SJSA1 (cell line): ENCODE results near the gene PDCD5. TPM values are rescaled to one million over a fixed set of nuclear protein-coding genes. Genes with fewer than 3 reads are reported as not detected.
"Not testable (repeated sequence)": the region's sequence is repeated elsewhere in the genome, so short reads cannot be mapped to it uniquely, and the experiment has no call there.

Source experiments
- DNase-seq, 2 experiments: peaks; one replicate each; pipeline ENCODE4 v3.0.0-alpha.2; 2015 to 2020; ENCODE audit warnings: low spot score in 2 of 2, low read depth in 1 of 2
- H3K27ac ChIP-seq: fragments of 250-450 bp; sonication (Bioruptor Pico); 2 replicates; pipeline ENCODE4 v1.5.1; 2020; ENCODE audit warnings: mild to moderate bottlenecking, moderate library complexity
- H3K27me3 ChIP-seq: fragments of 250-450 bp; sonication (Bioruptor Pico); replicated peaks from 2 replicates; pipeline ENCODE4 v1.5.1; 2020; ENCODE audit warnings: mild to moderate bottlenecking, moderate library complexity
- H3K36me3 ChIP-seq: fragments of 250-450 bp; sonication (Bioruptor Pico); 2 replicates; pipeline ENCODE4 v1.5.1; 2020; ENCODE audit warnings: mild to moderate bottlenecking
- H3K4me1 ChIP-seq: fragments of 250-450 bp; sonication (Bioruptor Pico); replicated peaks from 2 replicates; pipeline ENCODE4 v1.6.1; 2021; ENCODE audit warnings: mild to moderate bottlenecking
- H3K4me3 ChIP-seq: fragments of 250-450 bp; sonication (Bioruptor Pico); 2 replicates; pipeline ENCODE4 v1.5.1; 2020; ENCODE audit warnings: mild to moderate bottlenecking
- H3K9me3 ChIP-seq: fragments of 250-450 bp; sonication (Bioruptor Pico); replicated peaks from 2 replicates; pipeline ENCODE4 v1.5.1; 2020; ENCODE audit warnings: mild to moderate bottlenecking
- total RNA-seq: library from RNA; depleted of rRNA; stranded (reverse); fragments of >200 nt; shearing (Covaris generic); gene quantifications from 2 replicates; pipeline ENCODE4 v1.2.3, GENCODE V29; 2014; rRNA removed

PDCD5 gene, protein sequence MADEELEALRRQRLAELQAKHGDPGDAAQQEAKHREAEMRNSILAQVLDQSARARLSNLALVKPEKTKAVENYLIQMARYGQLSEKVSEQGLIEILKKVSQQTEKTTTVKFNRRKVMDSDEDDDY
- total RNA-seq: 212 and 277 TPM in 2 replicates

DNA sequence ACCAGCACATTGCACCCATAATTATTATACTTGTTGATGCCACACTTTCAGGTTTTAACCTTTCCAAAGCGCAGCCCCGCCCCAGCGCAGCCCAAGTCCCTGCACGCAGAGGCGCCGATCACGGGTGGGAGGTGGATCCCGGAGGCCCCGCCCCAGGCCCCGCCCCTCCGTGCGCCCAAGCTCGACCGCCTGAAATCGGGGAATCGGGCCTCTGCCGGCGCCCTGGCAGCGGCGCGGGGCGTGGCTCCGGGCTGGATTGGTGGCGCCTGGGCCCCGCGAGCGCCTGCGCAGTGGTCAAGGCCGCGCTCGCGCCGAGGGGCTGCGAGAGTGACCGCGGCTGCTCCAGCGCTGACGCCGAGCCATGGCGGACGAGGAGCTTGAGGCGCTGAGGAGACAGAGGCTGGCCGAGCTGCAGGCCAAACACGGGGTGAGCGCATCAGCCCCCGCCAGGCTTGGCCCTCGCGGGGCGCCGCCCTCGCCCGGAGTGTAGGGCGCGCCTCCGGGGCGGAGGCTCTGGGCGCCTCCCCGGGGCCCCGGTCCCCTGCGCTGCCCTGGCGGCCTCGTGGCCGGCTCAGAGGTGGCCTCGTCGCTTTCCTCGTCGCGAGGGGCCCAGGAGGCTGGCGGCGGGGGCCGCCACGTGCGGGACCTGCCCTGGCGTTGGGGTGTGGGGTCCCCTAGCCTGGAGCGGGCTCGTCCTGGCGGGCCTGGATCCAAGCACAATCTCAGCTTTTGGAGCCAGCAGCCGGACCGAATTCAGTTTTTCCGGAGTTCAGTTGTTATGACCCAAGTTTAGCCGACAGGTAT, at the start of gene PDCD5:
Gene PDCD5 (plus strand): TSS at position 290 of the 804 bp plus-strand sequence. CDS start 72 bp downstream, at position 362.
- Histone ChIP-seq H3K36me3 (peaks cover 43% of the 10 kb centered on the region), H3K4me1 (no peaks in the 10 kb centered on the region), H3K27me3 (no peaks in the 10 kb centered on the region), H3K27ac (peak within 1 kb of the TSS; percentile 51), H3K9me3 (no peaks in the 10 kb centered on the region), H3K4me3 (peak within 1 kb of the TSS; percentile 94)
- DNase-seq: peak; percentile 89 to 95

- no peaks in the 10 kb centered on the region for H3K9me3 ChIP-seq
- H3K27me3 ChIP-seq: no peaks in the 10 kb centered on the region
- DNase-seq: no peak
- H3K4me3 ChIP-seq: no peak overlapping the region
- no peak overlapping the region for H3K27ac ChIP-seq
- no peaks in the 10 kb centered on the region for H3K4me1 ChIP-seq
- H3K36me3 ChIP-seq: no peaks in the 10 kb centered on the region
Observed at GRCh38 chr19:32532233-32532632, 48.8 kb upstream of the PDCD5 start.

DNA sequence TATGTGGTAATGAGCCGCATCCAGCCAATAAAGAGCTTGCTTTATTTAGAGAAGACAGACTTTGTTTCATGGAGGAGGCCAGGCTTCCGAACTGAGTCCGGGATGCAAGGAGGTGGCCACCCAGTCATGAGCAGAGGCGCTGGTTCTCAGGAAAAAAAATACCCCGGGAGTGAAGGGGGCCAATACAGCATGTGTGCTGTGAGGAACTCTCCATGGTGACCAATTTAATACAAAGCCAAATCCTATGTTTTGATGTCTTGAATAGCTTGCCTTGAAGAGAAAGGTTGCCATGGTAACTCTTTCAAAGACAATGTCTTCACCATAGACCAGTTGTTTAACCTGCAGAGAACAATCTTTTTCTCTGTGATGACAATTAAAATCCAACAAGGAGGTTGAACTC, 43.4 kb upstream of the PDCD5 start:
- Histone ChIP-seq H3K4me3 (no peak overlapping the region), H3K9me3 (no peaks in the 10 kb centered on the region), H3K36me3 (no peaks in the 10 kb centered on the region), H3K27me3 (peaks cover 7% of the 10 kb centered on the region; the same call in 1 of the 2 replicates), H3K4me1 (peaks cover under 1% of the 10 kb centered on the region), H3K27ac (no peak overlapping the region)
- DNase-seq: no peak

DNA sequence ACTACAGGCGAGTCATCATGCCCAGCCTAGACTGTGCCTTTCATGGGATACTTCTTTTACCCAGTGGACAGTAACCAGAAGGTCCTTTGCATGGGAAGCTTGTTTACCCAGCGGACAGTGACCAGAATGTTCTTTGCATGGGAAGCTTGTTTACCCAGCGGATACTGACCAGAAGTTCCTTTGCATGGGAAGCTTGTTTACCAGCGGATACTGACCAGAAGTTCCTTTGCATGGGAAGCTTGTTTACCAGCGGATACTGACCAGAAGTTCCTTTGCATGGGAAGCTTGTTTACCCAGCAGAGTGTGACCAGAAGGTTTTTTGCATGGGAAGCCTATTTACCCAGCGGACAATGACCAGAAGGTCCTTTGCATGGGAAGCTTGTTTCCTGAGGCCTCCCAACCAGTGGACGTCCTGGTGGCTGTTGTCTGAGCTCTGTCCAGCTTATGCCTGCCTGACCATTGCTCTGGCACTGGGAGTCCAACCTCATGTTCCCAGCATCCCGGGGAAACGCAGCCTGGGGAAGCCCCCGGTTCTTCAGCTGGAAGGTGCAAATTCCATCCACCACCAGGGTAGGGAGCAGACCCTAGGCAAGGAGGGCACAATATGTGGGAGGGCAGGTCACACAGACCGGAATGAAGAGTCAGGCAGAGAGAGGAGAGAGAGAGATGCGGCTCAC, 41.6 kb upstream of the PDCD5 start:
- Histone ChIP-seq H3K36me3 (no peaks in the 10 kb centered on the region), H3K27ac (no peak overlapping the region), H3K4me3 (no peak overlapping the region), H3K9me3 (no peaks in the 10 kb centered on the region), H3K27me3 (peaks cover 7% of the 10 kb centered on the region; the same call in 1 of the 2 replicates), H3K4me1 (peaks cover 8% of the 10 kb centered on the region)
- DNase-seq: no peak

GRCh38 chr19:32540621-32541020, 40.4 kb upstream of the PDCD5 start:
- Histone ChIP-seq H3K4me3 (no peak overlapping the region), H3K27me3 (peaks cover 7% of the 10 kb centered on the region; the same call in 1 of the 2 replicates), H3K4me1 (peaks cover 8% of the 10 kb centered on the region), H3K36me3 (no peaks in the 10 kb centered on the region), H3K27ac (no peak overlapping the region), H3K9me3 (no peaks in the 10 kb centered on the region)
- DNase-seq: no peak

DNA sequence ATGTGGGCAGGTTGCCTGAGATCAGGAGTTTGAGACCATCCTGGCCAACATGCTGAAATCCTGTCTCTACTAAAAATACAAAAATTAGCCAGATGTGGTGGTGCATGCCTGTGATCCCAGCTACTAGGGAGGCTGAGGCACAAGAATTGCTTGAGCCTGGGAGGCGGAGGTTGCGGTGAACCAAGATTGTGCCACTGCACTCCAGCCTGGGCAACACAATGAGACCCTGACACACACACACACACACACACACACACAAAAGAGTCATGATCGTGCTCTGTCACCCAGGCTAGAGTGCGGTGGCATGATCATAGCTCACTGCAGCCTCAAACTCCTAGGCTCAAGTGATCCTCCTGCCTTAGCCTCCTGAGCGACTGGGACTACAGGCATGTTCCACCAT, 39.6 kb upstream of the PDCD5 start:
- H3K4me1 ChIP-seq, H3K36me3 ChIP-seq, H3K27ac ChIP-seq, H3K9me3 ChIP-seq, H3K27me3 ChIP-seq, DNase-seq, H3K4me3 ChIP-seq: not testable (repeated sequence)

DNA sequence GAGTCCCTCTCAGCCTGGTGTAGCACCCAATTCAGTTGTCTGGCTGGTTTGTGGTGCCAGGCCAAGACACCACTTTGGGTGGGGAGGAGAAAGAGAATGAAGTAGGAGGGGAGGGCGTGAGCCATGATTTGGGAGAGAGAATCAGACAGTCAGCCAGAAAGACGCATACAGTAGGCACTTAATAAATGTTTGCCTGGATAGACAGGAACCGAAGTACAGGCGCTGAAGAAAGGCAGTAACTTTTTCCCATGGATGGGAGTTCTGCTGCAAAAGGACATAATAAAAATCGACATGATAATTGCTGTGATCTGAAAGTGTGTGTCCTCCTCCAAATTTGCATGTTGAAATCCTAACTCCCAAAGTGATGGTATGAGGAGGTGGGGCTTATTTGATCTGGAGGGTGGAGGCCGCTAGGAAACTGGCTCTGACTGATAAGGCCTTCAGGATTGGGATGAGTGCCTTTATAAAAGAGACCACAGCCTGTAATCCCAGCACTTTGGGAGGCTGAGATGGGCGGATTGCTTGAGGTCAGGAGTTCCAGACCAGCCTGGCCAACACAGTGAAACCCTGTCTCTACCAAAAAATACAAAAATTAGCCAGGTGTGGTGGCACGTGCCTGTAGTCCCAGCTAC, 38.4 kb upstream of the PDCD5 start:
- H3K27me3 ChIP-seq: peaks cover 7% of the 10 kb centered on the region; the same call in 1 of the 2 replicates

GRCh38 chr19:32543115-32543900, 37.7 kb upstream of the PDCD5 start:
- no peak overlapping the region for H3K27ac ChIP-seq
- DNase-seq: peak; percentile 68 to 70

More for the DNA sequence above, 38.4 kb upstream of the PDCD5 start:
- Histone ChIP-seq H3K36me3 (no peaks in the 10 kb centered on the region), H3K4me1 (peaks cover 8% of the 10 kb centered on the region), H3K9me3 (no peaks in the 10 kb centered on the region), H3K4me3 (no peak overlapping the region), H3K27ac (no peak overlapping the region)
- DNase-seq: no peak

GRCh38 chr19:32544917-32545316, 36.1 kb upstream of the PDCD5 start:
- peaks cover 8% of the 10 kb centered on the region for H3K4me1 ChIP-seq
- DNase-seq: no peak
- H3K27me3 ChIP-seq: peaks cover 7% of the 10 kb centered on the region; the same call in 1 of the 2 replicates
- H3K9me3 ChIP-seq: no peaks in the 10 kb centered on the region
- H3K36me3 ChIP-seq: no peaks in the 10 kb centered on the region
- no peak overlapping the region for H3K27ac ChIP-seq
- H3K4me3 ChIP-seq: no peak overlapping the region

More at GRCh38 chr19:32543115-32543900, 37.7 kb upstream of the PDCD5 start:
- H3K4me1 ChIP-seq: peaks cover 8% of the 10 kb centered on the region
- no peak overlapping the region for H3K4me3 ChIP-seq
- no peaks in the 10 kb centered on the region for H3K9me3 ChIP-seq
- H3K36me3 ChIP-seq: no peaks in the 10 kb centered on the region
- H3K27me3 ChIP-seq: peaks cover 7% of the 10 kb centered on the region; the same call in 1 of the 2 replicates

GRCh38 chr19:32550666-32551065, 30.3 kb upstream of the PDCD5 start:
- no peak for DNase-seq
- H3K4me1 ChIP-seq: no peaks in the 10 kb centered on the region
- H3K27me3 ChIP-seq: no peaks in the 10 kb centered on the region; the same call in 1 of the 2 replicates
- H3K4me3 ChIP-seq: no peak overlapping the region
- H3K9me3 ChIP-seq: no peaks in the 10 kb centered on the region
- H3K27ac ChIP-seq: no peak overlapping the region
- no peaks in the 10 kb centered on the region for H3K36me3 ChIP-seq

DNA sequence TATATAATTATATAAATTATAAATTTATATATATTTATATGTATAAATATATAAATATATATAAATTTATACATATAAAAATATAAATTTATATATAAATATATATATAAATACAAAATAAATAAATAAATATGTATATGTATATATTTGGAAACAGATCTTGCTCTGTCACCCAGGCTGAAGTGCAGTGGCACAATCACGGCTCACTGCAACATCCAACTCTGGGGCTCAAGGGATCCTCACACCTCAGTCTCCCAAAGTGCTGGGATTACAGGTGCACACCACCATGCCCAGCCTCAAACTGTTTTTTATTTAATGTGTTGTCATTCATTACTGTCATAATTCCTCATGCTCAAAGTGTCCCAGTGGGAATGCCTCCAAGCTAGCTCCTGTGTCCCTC, 25.2 kb upstream of the PDCD5 start:
- Histone ChIP-seq H3K4me1 (no peaks in the 10 kb centered on the region), H3K27me3 (peaks cover 3% of the 10 kb centered on the region; the same call in 1 of the 2 replicates), H3K27ac (no peak overlapping the region), H3K4me3 (no peak overlapping the region), H3K36me3 (no peaks in the 10 kb centered on the region), H3K9me3 (no peaks in the 10 kb centered on the region)
- no peak for DNase-seq

- no peak for DNase-seq
- no peaks in the 10 kb centered on the region for H3K4me1 ChIP-seq
- H3K27me3 ChIP-seq: 0 out of 2 replicates have a peak, but pooled peaks cover 3% of the 10 kb centered on the region
- no peaks in the 10 kb centered on the region for H3K36me3 ChIP-seq
- no peaks in the 10 kb centered on the region for H3K9me3 ChIP-seq
- H3K27ac ChIP-seq: no peak overlapping the region
- H3K4me3 ChIP-seq: no peak overlapping the region
Observed at GRCh38 chr19:32558607-32559228, 22.3 kb upstream of the PDCD5 start.
